ENCODE measurements around the gene STX8.
"Not testable (repeated sequence)": the region's sequence is repeated elsewhere in the genome, so short reads cannot be mapped to it uniquely, and the experiment has no call there.

Gene STX8

GRCh38 chr17:9383826-9384225, 191.8 kb downstream of the STX8 start:
- no peak overlapping the region for H3K4me3 ChIP-seq (ENCODE audit: low read depth, low read length)
- H3K9me3 ChIP-seq (ENCODE audit: severe bottlenecking) = no peaks in the 10 kb centered on the region
- H3K27me3 ChIP-seq (ENCODE audit: insufficient read depth, low read depth, severe bottlenecking) = no peaks in the 10 kb centered on the region
- DNase-seq = no peak
- TF ChIP-seq CTCF (IDR thresholded peaks at IDR 0.05; ENCODE audit: low read depth, low read length) = no peak
- no peaks in the 10 kb centered on the region for H3K36me3 ChIP-seq
- no peak overlapping the region for H3K27ac ChIP-seq

GRCh38 chr17:9382626-9383025, 193.0 kb downstream of the STX8 start:
- no peak for TF ChIP-seq CTCF (IDR thresholded peaks at IDR 0.05; ENCODE audit: low read depth, low read length)
- H3K36me3 ChIP-seq = no peaks in the 10 kb centered on the region
- H3K9me3 ChIP-seq (ENCODE audit: severe bottlenecking) = no peaks in the 10 kb centered on the region
- DNase-seq = no peak
- H3K27me3 ChIP-seq (ENCODE audit: insufficient read depth, low read depth, severe bottlenecking) = no peaks in the 10 kb centered on the region
- H3K4me3 ChIP-seq (ENCODE audit: low read depth, low read length) = no peak overlapping the region
- no peak overlapping the region for H3K27ac ChIP-seq

GRCh38 chr17:9381068-9381467, 194.6 kb downstream of the STX8 start:
- Histone ChIP-seq H3K27me3 (ENCODE audit: insufficient read depth, low read depth, severe bottlenecking) (no peaks in the 10 kb centered on the region), H3K36me3 (no peaks in the 10 kb centered on the region), H3K9me3 (ENCODE audit: severe bottlenecking) (peaks cover 2% of the 10 kb centered on the region), H3K27ac (no peak overlapping the region), H3K4me3 (ENCODE audit: low read depth, low read length) (no peak overlapping the region)
- DNase-seq = no peak
- TF ChIP-seq CTCF (IDR thresholded peaks at IDR 0.05; ENCODE audit: low read depth, low read length) = no peak

GRCh38 chr17:9380361-9380760, 195.3 kb downstream of the STX8 start:
- no peak for DNase-seq
- no peak overlapping the region for H3K27ac ChIP-seq
- TF ChIP-seq CTCF (IDR thresholded peaks at IDR 0.05; ENCODE audit: low read depth, low read length) = no peak
- no peaks in the 10 kb centered on the region for H3K36me3 ChIP-seq
- no peaks in the 10 kb centered on the region for H3K27me3 ChIP-seq (ENCODE audit: insufficient read depth, low read depth, severe bottlenecking)
- H3K4me3 ChIP-seq (ENCODE audit: low read depth, low read length) = no peak overlapping the region
- H3K9me3 ChIP-seq (ENCODE audit: severe bottlenecking) = peaks cover 3% of the 10 kb centered on the region

- not testable (repeated sequence) for H3K27me3 ChIP-seq (ENCODE audit: insufficient read depth, low read depth, severe bottlenecking); H3K36me3 ChIP-seq; DNase-seq; H3K4me3 ChIP-seq (ENCODE audit: low read depth, low read length); H3K27ac ChIP-seq; H3K9me3 ChIP-seq (ENCODE audit: severe bottlenecking)
Observed at GRCh38 chr17:9376177-9376576, 199.4 kb downstream of the STX8 start.

GRCh38 chr17:9371019-9371418, 204.6 kb downstream of the STX8 start:
- H3K4me3 ChIP-seq (ENCODE audit: low read depth, low read length) = no peak overlapping the region
- peaks cover under 1% of the 10 kb centered on the region for H3K9me3 ChIP-seq (ENCODE audit: severe bottlenecking)
- DNase-seq = no peak
- H3K36me3 ChIP-seq = no peaks in the 10 kb centered on the region
- no peak for TF ChIP-seq CTCF (IDR thresholded peaks at IDR 0.05; ENCODE audit: low read depth, low read length)
- H3K27ac ChIP-seq = no peak overlapping the region
- H3K27me3 ChIP-seq (ENCODE audit: insufficient read depth, low read depth, severe bottlenecking) = no peaks in the 10 kb centered on the region

Data from WERI-Rb-1 (cell line).